HG02884 (cell line): ENCODE data around the gene DHX8.
"Not testable (repeated sequence)": the region's sequence is repeated elsewhere in the genome, so short reads cannot be mapped to it uniquely, and the experiment has no call there.

ENCODE experiments used
- ATAC-seq: cut with Tn5 transposase; IDR thresholded peaks from one replicate; pipeline ENCODE4 v1.9.1; 2021; ENCODE audit warnings: mild to moderate bottlenecking, moderate library complexity; ENCODE audit not compliant: unreplicated experiment

The DHX8 gene

GRCh38 chr17:43461185-43461584, 22.6 kb upstream of the DHX8 start:
- no peak for ATAC-seq

- ATAC-seq: not testable (repeated sequence)
Measured at GRCh38 chr17:43462569-43462968, 21.2 kb upstream of the DHX8 start.

GRCh38 chr17:43463241-43463640, 20.5 kb upstream of the DHX8 start:
- no peak for ATAC-seq

- ATAC-seq: no peak
Measured at GRCh38 chr17:43464046-43464445, 19.7 kb upstream of the DHX8 start.

GRCh38 chr17:43465049-43465448, 18.7 kb upstream of the DHX8 start:
- ATAC-seq: no peak

- ATAC-seq: no peak
Measured at GRCh38 chr17:43467981-43468581, 15.7 kb upstream of the DHX8 start.

GRCh38 chr17:43468691-43469139, 15.1 kb upstream of the DHX8 start:
- no peak for ATAC-seq

GRCh38 chr17:43469145-43469544, 14.6 kb upstream of the DHX8 start:
- ATAC-seq: no peak

- ATAC-seq: no peak
Measured at GRCh38 chr17:43471585-43472160, 12.1 kb upstream of the DHX8 start.

- ATAC-seq: no peak
Measured at GRCh38 chr17:43475494-43476089, 8.2 kb upstream of the DHX8 start.

- ATAC-seq: not testable (repeated sequence)
Measured at GRCh38 chr17:43476306-43476705, 7.5 kb upstream of the DHX8 start.

- no peak for ATAC-seq
Measured at GRCh38 chr17:43477832-43478634, 5.7 kb upstream of the DHX8 start.

- ATAC-seq: no peak
Measured at GRCh38 chr17:43479948-43480347, 3.8 kb upstream of the DHX8 start.

- no peak for ATAC-seq
Measured at GRCh38 chr17:43482103-43483012, 1.4 kb upstream of the DHX8 start.

GRCh38 chr17:43490621-43491020, 6.8 kb downstream of the DHX8 start:
- no peak for ATAC-seq

GRCh38 chr17:43509440-43509839, 25.7 kb downstream of the DHX8 start:
- not testable (repeated sequence) for ATAC-seq

- ATAC-seq: not testable (repeated sequence)
Measured at GRCh38 chr17:43511199-43511598, 27.4 kb downstream of the DHX8 start.

GRCh38 chr17:43515656-43516055, 31.9 kb downstream of the DHX8 start:
- no peak for ATAC-seq

GRCh38 chr17:43517161-43517560, 33.4 kb downstream of the DHX8 start:
- no peak for ATAC-seq

- ATAC-seq: no peak
Measured at GRCh38 chr17:43517615-43518386, 34.0 kb downstream of the DHX8 start.
